Trophoblast cell (in vitro differentiated cells and primary cell): ENCODE data around the gene PATL2.
"Not testable (repeated sequence)": the region's sequence is repeated elsewhere in the genome, so short reads cannot be mapped to it uniquely, and the experiment has no call there.

Source experiments
- DNase-seq, 2 donors: peaks; one replicate each; pipeline ENCODE4 v3.0.0-alpha.2; 2016
- H2AFZ ChIP-seq: 2 replicates; pipeline ENCODE4 v1.6.1; 2013; ENCODE audit warnings: low read length, moderate library complexity, mild to moderate bottlenecking; ENCODE audit not compliant: insufficient read depth, poor library complexity
- H2AK5ac ChIP-seq: 2 replicates; pipeline ENCODE4 v1.6.1; 2013; ENCODE audit warnings: mild to moderate bottlenecking, low read length
- H2BK120ac ChIP-seq: 2 replicates; pipeline ENCODE4 v1.6.1; 2013; ENCODE audit warnings: low read length, mild to moderate bottlenecking, moderate library complexity; ENCODE audit not compliant: insufficient read depth, poor library complexity
- H2BK12ac ChIP-seq: 2 replicates; pipeline ENCODE4 v1.6.1; 2013; ENCODE audit warnings: mild to moderate bottlenecking, low read length, moderate library complexity
- H2BK5ac ChIP-seq: 2 replicates; pipeline ENCODE4 v1.6.1; 2013; ENCODE audit warnings: low read length, low read depth, moderate library complexity, mild to moderate bottlenecking; ENCODE audit not compliant: poor library complexity
- H3K14ac ChIP-seq: 2 replicates; pipeline ENCODE4 v1.6.1; 2013; ENCODE audit warnings: mild to moderate bottlenecking, low read length
- H3K18ac ChIP-seq: 2 replicates; pipeline ENCODE4 v1.6.1; 2013; ENCODE audit warnings: mild to moderate bottlenecking, low read length
- H3K23ac ChIP-seq: 2 replicates; pipeline ENCODE4 v1.6.1; 2013; ENCODE audit warnings: low read length
- H3K27ac ChIP-seq: 2 replicates; pipeline ENCODE4 v1.5.1; 2013; ENCODE audit warnings: low read depth, mild to moderate bottlenecking, inconsistent platforms, low read length, moderate library complexity
- H3K27me3 ChIP-seq: 2 replicates; pipeline ENCODE4 v1.6.1; 2013; ENCODE audit warnings: inconsistent platforms, mild to moderate bottlenecking, low read length, moderate library complexity; ENCODE audit not compliant: insufficient read depth
- H3K36me3 ChIP-seq, 2 experiments: 1 replicate in 1 of 2; 2 replicates in 1 of 2; pipeline ENCODE4 v1.6.1; 2013; ENCODE audit warnings: low read length in 2 of 2, mild to moderate bottlenecking in 2 of 2, moderate library complexity in 1 of 2; ENCODE audit not compliant: insufficient read depth in 2 of 2, control insufficient read depth in 1 of 2
- H3K4ac ChIP-seq: 2 replicates; pipeline ENCODE4 v1.6.1; 2013; ENCODE audit warnings: low read depth, mild to moderate bottlenecking, low read length, moderate library complexity
- H3K4me1 ChIP-seq, 2 experiments: 1 replicate in 1 of 2; 2 replicates in 1 of 2; pipeline ENCODE4 v1.6.1; 2013; ENCODE audit warnings: low read length in 2 of 2, mild to moderate bottlenecking in 2 of 2, moderate library complexity in 1 of 2; ENCODE audit not compliant: insufficient read depth in 2 of 2, control insufficient read depth in 1 of 2
- H3K4me2 ChIP-seq: 2 replicates; pipeline ENCODE4 v1.6.1; 2013; ENCODE audit warnings: inconsistent platforms, mild to moderate bottlenecking, low read length, moderate library complexity
- H3K4me3 ChIP-seq: 2 replicates; pipeline ENCODE4 v1.5.1; 2013; ENCODE audit warnings: mild to moderate bottlenecking, low read depth, low read length, inconsistent platforms
- H3K79me1 ChIP-seq: one replicate; pipeline ENCODE4 v1.6.1; 2013; ENCODE audit warnings: low read length
- H3K79me2 ChIP-seq: 2 replicates; pipeline ENCODE4 v1.6.1; 2013; ENCODE audit warnings: low read length, mild to moderate bottlenecking; ENCODE audit not compliant: control insufficient read depth, insufficient read depth, poor library complexity
- H3K9ac ChIP-seq: 2 replicates; pipeline ENCODE4 v1.6.1; 2013; ENCODE audit warnings: mild to moderate bottlenecking, low read length
- H3K9me3 ChIP-seq: 2 replicates; pipeline ENCODE4 v1.6.1; 2013; ENCODE audit warnings: low read depth, mild to moderate bottlenecking, control low read depth, inconsistent platforms, low read length; ENCODE audit not compliant: insufficient read depth
- H4K12ac ChIP-seq: 2 replicates; pipeline ENCODE4 v1.6.1; 2013; ENCODE audit warnings: low read depth, mild to moderate bottlenecking, low read length, moderate library complexity
- H4K8ac ChIP-seq: 2 replicates; pipeline ENCODE4 v1.6.1; 2013; ENCODE audit warnings: low read depth, mild to moderate bottlenecking, low read length, moderate library complexity
- H4K91ac ChIP-seq: one replicate; pipeline ENCODE4 v1.6.1; 2013; ENCODE audit warnings: low read depth, mild to moderate bottlenecking, low read length, moderate library complexity
- WGBS: extraction: QIAGEN DNeasy Blood & Tissue Kit; methylation state at CpG from one replicate; pipeline ENCODE4 v1.1.7; 2013; ENCODE audit warnings: missing lambda C conversion rate; ENCODE audit not compliant: insufficient read length, insufficient coverage; ENCODE audit errors: extremely low coverage; 5-methylcytosine and 5-hydroxymethylcytosine counted together

PATL2 gene

DNA sequence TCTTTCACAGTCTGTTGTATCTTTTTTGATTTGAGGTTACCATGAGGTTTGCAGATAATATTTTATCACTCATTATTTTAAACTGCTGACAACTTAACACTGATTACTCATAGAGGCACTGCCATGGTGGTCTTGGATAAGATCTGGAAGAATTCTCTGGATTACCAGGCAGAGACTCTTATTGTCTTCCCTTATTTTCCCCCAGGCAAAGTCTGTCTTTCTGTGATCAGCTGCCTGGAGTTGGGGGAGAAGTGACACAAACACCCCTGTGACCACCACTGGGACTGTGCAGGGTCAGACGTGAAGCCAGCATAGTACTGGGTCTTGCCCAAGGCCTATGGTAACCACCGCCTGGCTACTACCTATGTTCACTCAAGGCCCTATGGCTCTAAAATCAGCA is 4.7 kb downstream of the PATL2 start:
- peaks cover 1% of the 10 kb centered on the region for H3K9me3 ChIP-seq
- peak; percentile 69 to 71 for DNase-seq
- H3K4me3 ChIP-seq = no peak overlapping the region
- H3K79me2 ChIP-seq = no peaks in the 10 kb centered on the region
- H4K8ac ChIP-seq = no peak overlapping the region
- peak overlapping the region; percentile 30 for H3K27ac ChIP-seq
- H3K79me1 ChIP-seq = peaks cover under 1% of the 10 kb centered on the region
- H4K12ac ChIP-seq = no peak overlapping the region
- no peak overlapping the region for H2BK12ac ChIP-seq
- peaks cover 12 to 17% of the 10 kb centered on the region in 2 experiments for H3K4me1 ChIP-seq
- no peak overlapping the region for H2BK5ac ChIP-seq
- no peak overlapping the region for H2AFZ ChIP-seq
- no peak overlapping the region for H3K18ac ChIP-seq
- H2BK120ac ChIP-seq = no peak overlapping the region
- H3K36me3 ChIP-seq = no peaks in the 10 kb centered on the region
- H3K27me3 ChIP-seq = no peaks in the 10 kb centered on the region
- no peak overlapping the region for H2AK5ac ChIP-seq
- no peak overlapping the region for H3K4me2 ChIP-seq
- H3K4ac ChIP-seq = no peak overlapping the region
- H3K9ac ChIP-seq = no peak overlapping the region
- no peak overlapping the region for H3K23ac ChIP-seq
- no peak overlapping the region for H3K14ac ChIP-seq
- no CpG with 5 or more reads among the region's 2 CpGs for WGBS
- H4K91ac ChIP-seq = no peak overlapping the region

DNA sequence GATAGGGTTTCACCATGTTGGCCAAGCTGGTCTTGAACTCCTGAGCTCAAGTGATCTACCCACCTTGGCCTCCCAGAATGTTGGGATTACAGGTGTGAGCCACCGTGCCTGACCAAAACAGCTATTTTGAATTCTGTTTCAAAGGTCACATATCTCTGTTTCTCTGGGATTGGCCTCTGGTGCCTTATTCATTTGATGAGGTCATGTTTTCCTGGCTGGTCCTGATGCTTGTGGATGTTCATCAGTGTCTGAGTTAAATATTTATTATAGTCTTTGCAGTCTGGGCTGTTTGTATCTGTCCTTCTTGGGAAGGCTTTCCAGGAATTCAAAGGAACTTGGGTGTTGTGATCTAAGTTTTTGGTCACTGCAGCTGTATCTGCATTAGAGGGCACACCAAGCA is 5.1 kb downstream of the PATL2 start:
- Histone ChIP-seq H3K27ac (no peak overlapping the region), H2AFZ (no peak overlapping the region), H3K4me1 (peaks cover 12 to 17% of the 10 kb centered on the region in 2 experiments), H3K4ac (no peak overlapping the region), H3K18ac (no peak overlapping the region), H3K23ac (no peak overlapping the region), H3K36me3 (no peaks in the 10 kb centered on the region), H2BK5ac (no peak overlapping the region), H2BK120ac (no peak overlapping the region), H4K8ac (no peak overlapping the region), H3K79me2 (no peaks in the 10 kb centered on the region), H2BK12ac (no peak overlapping the region), H3K27me3 (no peaks in the 10 kb centered on the region), H3K4me3 (no peak overlapping the region), H4K91ac (no peak overlapping the region), H3K14ac (no peak overlapping the region), H3K4me2 (no peak overlapping the region), H4K12ac (no peak overlapping the region), H3K9me3 (peaks cover 1% of the 10 kb centered on the region), H3K79me1 (no peaks in the 10 kb centered on the region), H3K9ac (no peak overlapping the region), H2AK5ac (no peak overlapping the region)
- no CpG with 5 or more reads among the region's 1 CpG for WGBS
- DNase-seq = peak; percentile 78 to 81

- not testable (repeated sequence) for H2AFZ ChIP-seq, H2BK12ac ChIP-seq, H3K79me2 ChIP-seq, H3K9ac ChIP-seq, H4K12ac ChIP-seq, H3K9me3 ChIP-seq, H3K27ac ChIP-seq, H3K18ac ChIP-seq, H3K27me3 ChIP-seq, H4K91ac ChIP-seq, H2AK5ac ChIP-seq, H3K4me1 ChIP-seq, H3K4me2 ChIP-seq, H2BK120ac ChIP-seq, H3K4me3 ChIP-seq, H3K36me3 ChIP-seq, H3K14ac ChIP-seq, H3K23ac ChIP-seq, H2BK5ac ChIP-seq, H3K79me1 ChIP-seq, H3K4ac ChIP-seq, H4K8ac ChIP-seq, DNase-seq
Observed at GRCh38 chr15:44700676-44701075, 10.4 kb downstream of the PATL2 start.

GRCh38 chr15:44698641-44699040 is 12.5 kb downstream of the PATL2 start:
- Histone ChIP-seq H3K23ac (no peak overlapping the region), H3K4me1 (no peaks in the 10 kb centered on the region), H3K27me3 (no peaks in the 10 kb centered on the region), H2BK12ac (no peak overlapping the region), H4K12ac (no peak overlapping the region), H3K9ac (no peak overlapping the region), H2AK5ac (no peak overlapping the region), H2BK120ac (no peak overlapping the region), H2BK5ac (no peak overlapping the region), H3K79me2 (no peaks in the 10 kb centered on the region), H3K4me2 (no peak overlapping the region), H3K36me3 (no peaks in the 10 kb centered on the region), H2AFZ (no peak overlapping the region), H4K8ac (no peak overlapping the region), H3K9me3 (no peaks in the 10 kb centered on the region), H3K18ac (no peak overlapping the region), H3K79me1 (no peaks in the 10 kb centered on the region), H3K4me3 (no peak overlapping the region), H3K14ac (no peak overlapping the region), H3K27ac (no peak overlapping the region), H3K4ac (no peak overlapping the region), H4K91ac (no peak overlapping the region)
- no peak for DNase-seq
- WGBS = no CpG with 5 or more reads among the region's 2 CpGs

GRCh38 chr15:44697014-44697413 is 14.1 kb downstream of the PATL2 start:
- no peaks in the 10 kb centered on the region for H3K36me3 ChIP-seq
- no peak overlapping the region for H2AK5ac ChIP-seq
- no peaks in the 10 kb centered on the region for H3K79me1 ChIP-seq
- no peaks in the 10 kb centered on the region for H3K9me3 ChIP-seq
- H4K8ac ChIP-seq = no peak overlapping the region
- H3K79me2 ChIP-seq = no peaks in the 10 kb centered on the region
- H3K23ac ChIP-seq = no peak overlapping the region
- H3K14ac ChIP-seq = no peak overlapping the region
- H3K4me1 ChIP-seq = no peaks in the 10 kb centered on the region
- H3K27me3 ChIP-seq = no peaks in the 10 kb centered on the region
- H2BK12ac ChIP-seq = no peak overlapping the region
- no peak overlapping the region for H3K9ac ChIP-seq
- no peak overlapping the region for H2AFZ ChIP-seq
- H4K12ac ChIP-seq = no peak overlapping the region
- H3K27ac ChIP-seq = no peak overlapping the region
- no peak for DNase-seq
- H4K91ac ChIP-seq = no peak overlapping the region
- no peak overlapping the region for H3K4me2 ChIP-seq
- H3K4ac ChIP-seq = no peak overlapping the region
- no peak overlapping the region for H2BK5ac ChIP-seq
- no peak overlapping the region for H3K18ac ChIP-seq
- H2BK120ac ChIP-seq = no peak overlapping the region
- no peak overlapping the region for H3K4me3 ChIP-seq
